ENCODE results near the gene ZNF451. TPM values are rescaled to one million over a fixed set of nuclear protein-coding genes. Genes with fewer than 3 reads are reported as not detected.

Gene ZNF451
- total RNA-seq, 1 experiment from 2014 or later, result 23.1 TPM

GRCh38 chr6:57158658-57159057 lies 68.7 kb downstream of the ZNF451 start:
- no peak for DNase-seq (ENCODE audit: low spot score)

GRCh38 chr6:57159127-57159526 lies 69.1 kb downstream of the ZNF451 start:
- DNase-seq (ENCODE audit: low spot score), result no peak

GRCh38 chr6:57162028-57162427 lies 72.0 kb downstream of the ZNF451 start:
- no peak for DNase-seq (ENCODE audit: low spot score)

GRCh38 chr6:57162516-57162915 lies 72.5 kb downstream of the ZNF451 start:
- no peak for DNase-seq (ENCODE audit: low spot score)

GRCh38 chr6:57163956-57164355 lies 74.0 kb downstream of the ZNF451 start:
- DNase-seq (ENCODE audit: low spot score), result no peak

GRCh38 chr6:57165080-57165479 lies 75.1 kb downstream of the ZNF451 start:
- no peak for DNase-seq (ENCODE audit: low spot score)

- DNase-seq (ENCODE audit: low spot score), result peak; percentile 91
These were observed 82.4 kb downstream of the ZNF451 start, which contains the start of gene BAG2 for GRCh38 chr6:57172136-57173055. TSS of gene BAG2 (plus strand) at chr6:57172326. CDS start at chr6:57172698, 372 bp downstream.

- DNase-seq (ENCODE audit: low spot score), result peak; percentile 71
These were observed 83.3 kb downstream of the ZNF451 start for GRCh38 chr6:57173056-57173885.

- peak; percentile 78 for DNase-seq (ENCODE audit: low spot score)
These were observed 84.0 kb downstream of the ZNF451 start for GRCh38 chr6:57173886-57174510.

- peak; percentile 38 for DNase-seq (ENCODE audit: low spot score)
These were observed 84.5 kb downstream of the ZNF451 start for GRCh38 chr6:57174511-57174907.

- no peak for DNase-seq (ENCODE audit: low spot score)
These were observed 87.7 kb downstream of the ZNF451 start for GRCh38 chr6:57177545-57178265.

- no peak for DNase-seq (ENCODE audit: low spot score)
These were observed 90.6 kb downstream of the ZNF451 start for GRCh38 chr6:57180596-57180995.

- DNase-seq (ENCODE audit: low spot score), result no peak
These were observed 92.0 kb downstream of the ZNF451 start for GRCh38 chr6:57182017-57182432.

GRCh38 chr6:57183336-57183735 lies 93.3 kb downstream of the ZNF451 start:
- DNase-seq (ENCODE audit: low spot score), result no peak

GRCh38 chr6:57190140-57190539 lies 100.2 kb downstream of the ZNF451 start:
- DNase-seq (ENCODE audit: low spot score), result peak; percentile 41

GRCh38 chr6:57193177-57193576 lies 103.2 kb downstream of the ZNF451 start:
- DNase-seq (ENCODE audit: low spot score), result no peak

GRCh38 chr6:57195457-57195856 lies 105.5 kb downstream of the ZNF451 start:
- DNase-seq (ENCODE audit: low spot score), result no peak

GRCh38 chr6:57198926-57199636 lies 109.1 kb downstream of the ZNF451 start:
- DNase-seq (ENCODE audit: low spot score), result no peak

- no peak for DNase-seq (ENCODE audit: low spot score)
These were observed 111.7 kb downstream of the ZNF451 start for GRCh38 chr6:57201718-57202117.

GRCh38 chr6:57205550-57206328 lies 115.8 kb downstream of the ZNF451 start:
- no peak for DNase-seq (ENCODE audit: low spot score)

All from HT-29 (cell line).